ENCODE results near the gene ANO7. TPM values are rescaled to one million over a fixed set of nuclear protein-coding genes. Genes with fewer than 3 reads are reported as not detected.

Gene ANO7
- total RNA-seq, 2 donors from 2014 or later: 0.32 to 0.95 TPM

GRCh38 chr2:241257419-241258032 lies 69.0 kb downstream of the ANO7 start:
- intact Hi-C loops (cut with DNase I): no loop called here
- DNase-seq (ENCODE audit: low spot score): no peak

- intact Hi-C loops (cut with DNase I): no loop called here
- DNase-seq (ENCODE audit: low spot score): no peak
Observed at GRCh38 chr2:241258505-241259280, 70.2 kb downstream of the ANO7 start.

GRCh38 chr2:241260911-241261310 lies 72.4 kb downstream of the ANO7 start:
- intact Hi-C loops (cut with DNase I): no loop called here
- DNase-seq (ENCODE audit: low spot score): no peak

GRCh38 chr2:241261628-241262027 lies 73.2 kb downstream of the ANO7 start:
- intact Hi-C loops (cut with DNase I): no loop called here
- no peak for DNase-seq (ENCODE audit: low spot score)

DNA sequence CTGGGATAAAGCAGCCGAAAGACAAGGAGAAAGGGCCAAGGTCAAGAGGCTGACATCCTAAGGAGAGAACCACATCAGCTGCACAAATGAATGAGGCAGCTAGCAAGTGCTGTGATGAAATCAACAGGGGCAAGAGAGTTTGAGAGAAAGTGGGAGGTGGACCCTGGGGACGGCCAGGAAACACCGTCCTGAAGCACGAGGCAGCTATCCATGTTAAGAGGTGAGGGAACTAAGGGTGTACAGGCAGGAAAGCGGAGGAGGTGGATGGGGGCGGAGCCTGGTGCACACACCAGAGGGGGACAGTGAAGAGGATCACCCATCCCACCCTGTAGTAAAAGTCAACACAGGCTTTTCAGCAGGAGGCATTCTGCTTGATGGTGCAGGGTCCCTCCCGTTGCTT lies 74.6 kb downstream of the ANO7 start:
- intact Hi-C loops (cut with DNase I): no loop called here
- DNase-seq (ENCODE audit: low spot score): no peak

GRCh38 chr2:241265506-241265905 lies 77.0 kb downstream of the ANO7 start:
- intact Hi-C loops (cut with DNase I): no loop called here
- DNase-seq (ENCODE audit: low spot score): no peak

- intact Hi-C loops (cut with DNase I): no loop called here
- no peak for DNase-seq (ENCODE audit: low spot score)
Observed at GRCh38 chr2:241267249-241268067, 79.0 kb downstream of the ANO7 start.

GRCh38 chr2:241268306-241268705 lies 79.8 kb downstream of the ANO7 start:
- DNase-seq (ENCODE audit: low spot score): no peak
- intact Hi-C loops (cut with DNase I): no loop called here

DNA sequence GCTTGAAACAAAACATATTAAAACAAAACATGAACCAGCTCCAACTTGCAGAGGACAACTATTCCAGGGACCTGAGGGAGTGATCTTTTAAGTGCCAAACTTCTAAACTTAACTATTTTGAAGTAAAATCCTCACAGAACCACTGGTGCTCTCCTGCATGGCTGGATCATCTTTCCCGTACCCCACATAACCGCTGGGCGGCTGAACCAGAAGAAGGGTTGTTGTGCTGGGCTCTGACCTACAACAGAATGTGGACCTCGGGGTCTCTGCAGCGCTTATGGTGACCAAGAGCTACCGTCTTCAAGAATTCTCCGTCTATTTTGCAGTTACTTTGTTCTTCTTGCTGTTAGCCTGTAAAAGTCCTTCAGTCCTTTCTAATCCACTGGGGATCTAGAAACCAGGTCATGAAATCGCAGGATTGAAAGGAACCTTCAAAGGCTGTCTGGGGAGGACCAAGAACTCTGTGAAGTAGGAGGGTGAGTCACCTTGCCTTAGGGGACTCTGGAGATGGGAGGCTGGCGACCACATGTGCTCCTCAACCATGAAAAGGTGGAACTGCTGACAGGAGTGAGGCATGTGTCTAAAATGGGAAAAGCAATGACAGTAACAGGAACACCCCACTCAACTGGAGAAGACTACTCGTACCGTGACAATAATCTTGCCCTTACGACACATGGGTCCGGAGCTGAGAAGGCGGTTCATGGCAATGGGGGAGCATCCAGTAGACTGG lies 80.4 kb downstream of the ANO7 start:
- DNase-seq (ENCODE audit: low spot score): no peak
- intact Hi-C loops (cut with DNase I): no loop called here

- intact Hi-C loops (cut with DNase I): no loop called here
- no peak for DNase-seq (ENCODE audit: low spot score)
Observed at GRCh38 chr2:241269707-241270520, 81.4 kb downstream of the ANO7 start.

DNA sequence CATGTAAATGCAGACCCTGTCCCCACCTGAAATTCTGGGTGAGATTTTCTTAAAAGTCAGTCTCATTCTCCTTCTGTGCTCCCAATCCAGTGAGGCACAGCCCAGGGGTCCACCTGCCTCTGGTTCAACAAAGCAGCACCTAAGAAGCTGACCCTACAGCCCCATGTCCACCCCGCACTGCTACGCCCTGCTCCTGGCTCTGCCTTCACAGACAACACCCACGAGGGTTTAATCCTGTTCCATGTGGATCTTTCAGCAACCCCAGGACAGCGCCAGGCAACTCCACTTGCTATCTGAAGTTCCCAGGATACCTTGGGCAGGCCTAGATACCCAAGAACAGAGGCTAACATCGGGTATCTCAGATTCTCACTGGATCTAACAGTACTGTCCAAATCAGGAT lies 82.1 kb downstream of the ANO7 start:
- DNase-seq (ENCODE audit: low spot score): no peak
- intact Hi-C loops (cut with DNase I): no loop called here

- intact Hi-C loops (cut with DNase I): no loop called here
- peak; percentile 96 for DNase-seq (ENCODE audit: low spot score)
Observed at GRCh38 chr2:241271706-241272302, 83.3 kb downstream of the ANO7 start.

GRCh38 chr2:241272303-241273209 lies 84.1 kb downstream of the ANO7 start:
- peak; percentile 92 for DNase-seq (ENCODE audit: low spot score)
- intact Hi-C loops (cut with DNase I): no loop called here

- intact Hi-C loops (cut with DNase I): no loop called here
Observed at GRCh38 chr2:241273210-241274020, 84.9 kb downstream of the ANO7 start.

GRCh38 chr2:241274127-241274526 lies 85.7 kb downstream of the ANO7 start:
- intact Hi-C loops (cut with DNase I): no loop called here
- DNase-seq (ENCODE audit: low spot score): no peak

More at GRCh38 chr2:241273210-241274020, 84.9 kb downstream of the ANO7 start:
- DNase-seq (ENCODE audit: low spot score): no peak
